NCI-H146 treated with DMSO at 0.1 percent for 48 hours (cell line): Measurements from ENCODE around the gene PET100.
A peak's percentile ranks its signal among the peaks of the same experiment; 100 is the strongest.

Source experiments
- DNase-seq: peaks from one replicate; lab custom pipeline; 2025; ENCODE audit not compliant: unreplicated experiment; lab: John Stamatoyannopoulos, UW

Gene PET100, protein sequence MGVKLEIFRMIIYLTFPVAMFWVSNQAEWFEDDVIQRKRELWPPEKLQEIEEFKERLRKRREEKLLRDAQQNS

DNA sequence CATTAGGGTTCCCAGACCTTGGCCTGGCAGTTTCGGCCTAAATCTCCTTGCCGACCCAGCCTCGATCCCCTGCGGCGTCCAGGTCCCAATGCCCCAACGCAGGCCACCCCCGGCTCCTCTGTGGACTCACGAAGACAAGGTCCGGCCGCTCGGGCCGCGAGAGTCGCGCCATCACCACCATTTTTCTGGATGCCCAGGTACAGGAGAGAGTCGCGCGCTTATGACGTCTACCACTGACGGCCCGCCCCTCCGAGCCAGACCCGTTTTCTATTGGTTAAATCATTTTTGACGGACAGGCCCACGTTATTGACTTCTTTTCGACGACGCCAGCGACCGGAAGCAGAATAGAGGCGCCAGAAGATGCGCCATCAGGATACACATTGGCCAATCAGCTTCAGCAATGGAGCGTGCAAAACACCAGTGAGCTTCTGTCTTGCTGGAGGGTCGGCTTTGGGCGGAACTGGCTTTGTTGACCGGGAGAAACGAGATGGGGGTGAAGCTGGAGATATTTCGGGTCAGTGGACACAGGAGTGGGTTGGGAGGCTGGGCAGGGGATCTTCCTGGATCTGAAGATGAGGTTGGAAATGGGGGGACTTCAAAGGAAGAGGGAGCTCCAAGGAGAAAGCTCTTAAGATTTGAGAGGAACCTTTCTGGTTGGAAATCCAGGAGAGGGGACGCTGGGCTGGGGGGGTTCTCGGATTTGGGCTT is at the start of gene PET100, which contains the start of gene XAB2:
TSS of gene PET100 (plus strand) at position 447 of the 708 bp plus-strand sequence. CDS start at position 488, 41 bp downstream.
TSS of gene XAB2 (minus strand) at position 199 of the 708 bp plus-strand sequence. CDS start at position 181, 18 bp downstream.
- DNase-seq = peak; percentile 94

DNA sequence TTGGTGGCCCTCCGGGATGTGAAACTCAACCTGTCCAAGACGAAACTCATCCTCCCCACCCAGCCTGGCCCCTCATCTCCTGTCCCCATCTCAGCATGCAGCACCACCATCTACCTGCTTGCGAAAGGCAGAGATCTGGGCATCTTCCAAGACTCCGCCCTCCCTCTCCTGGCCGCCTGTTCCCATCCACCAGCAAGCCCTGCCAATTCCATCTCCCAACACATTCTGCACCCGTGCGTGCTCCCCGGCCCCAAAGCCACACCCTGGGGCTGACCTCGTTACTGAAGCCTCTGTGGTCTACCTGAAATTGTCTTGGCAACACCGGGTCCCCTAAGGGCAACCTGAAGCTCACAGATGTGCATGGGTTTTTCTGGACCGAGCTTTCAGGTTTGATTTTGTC is 47.1 kb upstream of the PET100 start:
- no peak for DNase-seq

DNA sequence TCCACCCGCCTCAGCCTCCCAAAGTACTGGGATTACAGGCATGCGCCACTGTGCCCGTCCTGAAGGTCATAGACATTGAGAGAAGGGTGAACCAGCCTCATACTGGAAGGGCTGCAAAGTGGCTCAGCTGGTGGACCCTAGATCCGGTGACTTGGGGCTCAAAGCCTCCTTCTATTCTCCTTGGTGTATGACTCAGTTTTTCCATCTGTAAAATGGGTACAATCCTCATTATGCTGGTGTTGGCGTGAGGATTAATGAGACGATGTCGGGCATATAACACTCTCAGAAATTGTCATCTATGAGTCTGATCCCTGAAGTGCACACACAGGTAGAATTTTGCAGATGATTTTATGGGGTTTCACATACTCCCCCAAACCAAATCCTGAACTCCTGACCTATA is 39.8 kb upstream of the PET100 start:
- no peak for DNase-seq

DNA sequence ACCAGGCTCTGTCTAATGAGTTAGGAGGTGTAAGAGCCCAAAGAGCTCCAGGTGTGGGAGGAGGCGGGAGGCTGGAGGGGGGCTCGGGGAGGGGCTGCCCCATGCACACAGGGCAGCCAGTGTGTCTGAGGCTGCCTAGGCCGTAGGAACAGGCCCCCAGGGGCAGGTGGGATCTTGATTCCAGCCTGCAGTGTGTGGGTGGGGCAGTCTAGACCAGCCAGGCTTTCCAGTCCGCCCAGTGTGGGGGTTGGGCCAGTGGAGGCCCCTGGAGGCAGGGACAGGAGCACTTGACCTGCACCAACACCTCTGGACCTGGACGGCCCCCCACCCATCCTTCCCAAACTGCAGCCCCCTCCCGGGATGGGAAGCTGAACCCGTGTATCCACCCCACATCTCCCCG is 39.3 kb upstream of the PET100 start:
- no peak for DNase-seq

DNA sequence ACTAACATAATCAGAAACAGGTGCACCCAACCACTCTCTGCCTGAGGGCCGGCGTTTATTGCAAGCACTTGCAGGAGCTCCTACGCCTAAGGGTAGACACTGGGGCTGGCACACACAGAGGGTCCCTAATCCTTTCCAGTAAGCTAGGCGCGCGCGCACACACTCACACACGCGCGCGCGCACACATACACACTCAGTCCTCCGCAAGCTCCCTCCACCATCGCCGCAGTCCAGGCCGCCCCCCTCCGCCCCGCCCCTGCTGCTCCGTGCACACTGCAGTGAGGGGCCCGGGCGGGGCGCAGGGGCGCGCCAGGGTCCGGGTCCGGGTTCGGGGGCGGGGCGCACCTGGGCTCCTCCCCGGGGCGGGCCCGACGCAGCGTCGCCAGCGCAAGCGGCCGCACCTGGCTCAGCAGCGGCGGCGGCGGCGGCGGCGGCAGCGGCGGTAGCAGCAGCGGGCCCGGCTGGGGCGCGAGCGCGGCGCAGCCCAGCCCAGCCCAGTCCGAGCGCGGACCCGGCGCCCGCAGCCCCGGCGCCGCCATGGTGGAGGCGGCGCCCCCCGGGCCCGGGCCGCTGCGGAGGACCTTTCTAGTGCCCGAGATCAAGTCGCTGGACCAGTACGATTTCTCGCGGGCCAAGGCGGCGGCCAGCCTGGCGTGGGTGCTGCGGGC is 34.0 kb upstream of the PET100 start, which contains the start of gene CAMSAP3:
TSS of gene CAMSAP3 (plus strand) at position 398 of the 668 bp plus-strand sequence. CDS start at position 538, 140 bp downstream.
- peak; percentile 58 for DNase-seq

DNA sequence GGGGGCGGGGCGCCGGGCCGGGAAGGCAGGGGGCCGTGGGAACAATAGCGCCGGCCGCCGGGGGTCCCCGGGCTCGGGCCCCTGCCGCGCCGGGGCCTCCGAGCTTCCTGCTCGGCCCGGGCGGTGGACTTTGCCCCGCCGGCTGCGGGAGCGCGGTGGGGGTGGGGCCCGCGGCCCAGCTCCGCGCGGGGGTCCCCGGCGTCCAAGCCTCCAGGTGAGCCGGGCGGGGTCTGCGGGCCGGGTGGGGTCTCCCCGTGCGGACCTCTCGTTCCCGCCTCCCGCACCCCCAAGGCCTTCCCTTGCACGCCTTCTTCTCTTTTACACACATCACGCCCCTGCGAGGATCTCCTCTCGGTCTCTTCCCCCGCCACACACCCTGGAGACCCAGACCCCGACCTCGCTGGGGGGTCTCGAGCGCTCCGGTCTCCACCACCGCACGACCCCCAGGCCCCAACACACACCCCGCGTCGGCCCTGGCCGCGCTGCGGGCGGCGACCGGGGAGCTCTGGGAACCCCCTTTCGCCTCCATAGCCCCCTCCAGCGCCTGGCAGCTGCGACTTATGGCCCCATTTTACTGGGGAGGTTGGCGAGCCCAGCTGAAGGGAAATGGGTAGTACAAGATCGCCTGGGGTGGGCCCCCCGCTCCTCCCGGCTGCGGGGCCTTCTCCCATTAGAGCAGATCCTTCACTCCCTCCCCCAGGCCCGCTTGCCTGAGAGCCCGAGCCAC is 33.2 kb upstream of the PET100 start:
- no peak for DNase-seq

DNA sequence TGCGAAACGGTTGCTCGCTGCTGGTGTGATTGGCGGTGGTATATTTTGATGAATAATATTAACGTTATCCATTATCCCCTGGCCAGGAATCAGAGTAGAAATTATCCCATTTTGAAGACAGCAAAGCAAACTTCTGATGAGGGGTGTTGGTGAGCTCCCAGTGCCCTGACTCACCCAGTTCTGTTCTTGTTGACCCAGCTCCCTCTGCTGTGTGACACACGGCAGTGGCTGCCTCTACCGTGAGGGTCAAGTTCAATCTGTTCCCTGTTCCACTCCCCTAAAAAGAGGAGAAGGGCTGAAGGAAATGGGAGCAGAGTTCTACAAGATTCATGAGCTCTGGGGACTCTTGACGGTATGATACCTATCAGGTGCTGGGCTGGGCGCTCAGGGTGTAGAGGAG is 31.9 kb upstream of the PET100 start:
- DNase-seq = no peak

DNA sequence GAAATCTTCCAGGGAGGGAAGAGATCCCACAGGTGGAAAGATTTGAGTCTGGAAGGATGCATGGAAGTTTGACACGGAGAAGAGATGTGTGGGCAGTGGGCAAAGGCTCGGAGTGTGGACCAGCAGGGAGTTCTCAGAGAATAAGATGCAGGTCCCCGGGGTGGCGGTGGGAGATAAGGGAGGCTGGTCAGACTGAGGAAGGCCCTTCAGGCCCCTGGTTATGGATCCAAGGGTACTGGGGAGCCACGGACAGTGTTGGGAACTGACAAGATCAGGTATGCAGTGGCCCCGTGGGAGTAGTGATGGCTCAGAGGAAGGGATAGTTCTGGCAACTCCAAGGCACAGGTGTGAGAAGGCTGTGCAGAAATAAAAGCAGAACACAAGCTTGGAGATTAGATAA is 31.4 kb upstream of the PET100 start:
- no peak for DNase-seq

DNA sequence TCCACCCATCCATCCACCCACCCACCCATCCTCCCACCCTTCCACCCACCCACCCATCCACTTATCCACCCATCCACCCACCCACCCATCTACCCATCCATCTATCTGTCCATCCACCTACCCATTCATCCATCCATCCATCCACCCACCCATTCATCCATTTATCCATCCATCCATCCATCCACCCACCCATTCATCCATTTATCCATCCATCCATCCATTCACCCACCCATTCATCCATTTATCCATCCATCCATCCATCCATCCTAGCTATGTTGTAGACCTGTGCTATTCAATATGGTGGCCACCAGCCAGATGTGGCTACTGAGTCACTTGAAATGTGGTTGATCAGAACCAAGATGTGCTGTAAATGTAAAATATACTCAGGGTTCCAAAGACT is 28.9 kb upstream of the PET100 start:
- no peak for DNase-seq

DNA sequence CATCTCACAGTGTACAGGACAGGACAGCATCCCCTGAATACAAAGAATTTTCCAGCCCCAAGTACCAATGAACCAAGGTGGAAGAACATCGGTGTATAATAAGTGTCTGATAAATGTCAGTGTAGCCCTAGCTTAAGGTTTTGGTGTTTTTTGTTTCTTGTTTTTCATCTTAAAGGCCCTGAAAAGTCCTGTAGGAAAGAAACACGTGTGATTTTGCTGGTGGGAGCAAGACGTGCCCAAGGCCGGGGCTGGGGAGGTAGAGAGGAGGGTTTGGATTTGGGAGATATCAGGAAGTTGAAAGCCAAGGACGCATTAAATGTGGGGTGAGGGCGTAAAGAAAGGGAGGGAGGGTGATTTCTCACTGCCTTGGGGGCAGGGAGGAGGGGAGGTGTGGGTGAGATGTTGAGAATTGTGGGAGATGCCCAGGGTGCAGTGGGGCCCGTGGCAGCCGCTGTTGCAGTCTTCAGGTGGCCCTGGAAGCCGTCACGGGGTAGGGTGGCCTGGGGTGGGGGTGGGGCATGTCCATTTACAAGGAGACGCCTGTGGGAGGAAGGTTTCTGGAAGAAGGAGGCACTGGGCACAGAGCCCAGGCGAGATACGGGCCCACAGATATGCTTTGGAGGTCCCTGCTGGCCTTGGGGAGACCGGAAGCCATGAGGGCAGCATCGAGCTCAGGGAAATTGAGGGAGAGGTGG is 27.2 kb upstream of the PET100 start:
- no peak for DNase-seq

DNA sequence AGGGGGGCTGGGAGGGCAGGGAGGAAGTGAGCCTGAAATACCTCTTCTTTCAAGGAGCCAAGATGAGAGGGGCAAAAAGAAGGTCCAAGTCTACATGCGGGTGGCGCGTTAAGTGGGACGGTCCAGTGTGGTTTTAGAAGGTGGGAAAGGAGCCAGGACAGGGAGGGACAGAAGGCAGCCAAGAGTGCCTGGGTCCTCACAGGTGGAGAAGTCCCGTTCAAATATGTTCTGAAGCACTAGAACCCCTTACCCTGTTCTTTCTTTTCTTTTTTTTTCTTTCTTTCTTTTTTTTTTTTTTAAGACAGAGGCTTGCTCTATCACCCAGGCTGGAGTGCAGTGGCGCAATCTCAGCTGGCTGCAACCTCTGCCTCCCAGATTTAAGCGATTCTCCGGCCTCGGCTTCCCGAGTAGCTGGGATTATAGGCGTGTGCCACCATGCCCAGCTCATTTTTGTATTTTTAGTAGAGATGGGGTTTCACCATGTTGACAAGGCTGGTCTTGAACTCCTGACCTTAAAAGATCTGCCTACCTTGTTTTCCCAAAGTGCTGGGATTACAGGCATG is 26.6 kb upstream of the PET100 start:
- DNase-seq = no peak

DNA sequence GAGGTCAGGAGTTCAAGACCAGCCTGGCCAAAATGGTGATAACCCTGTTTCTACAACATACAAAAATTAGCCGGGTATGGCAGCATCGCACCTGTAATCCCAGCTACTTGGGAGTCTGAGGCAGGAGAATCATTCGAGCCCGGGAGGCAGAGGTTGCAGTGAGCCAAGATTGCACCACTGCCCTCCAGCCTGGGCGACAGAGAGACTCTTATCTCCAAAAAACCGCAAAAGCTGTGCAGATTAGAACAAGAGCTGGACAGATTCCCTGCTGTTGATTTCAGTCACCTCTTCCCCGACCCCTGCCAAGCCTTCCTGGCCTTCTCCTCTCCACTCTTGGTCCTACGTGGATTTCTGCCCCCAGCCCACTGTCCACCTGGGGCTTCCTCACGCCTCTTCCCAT is 25.7 kb upstream of the PET100 start:
- no peak for DNase-seq

DNA sequence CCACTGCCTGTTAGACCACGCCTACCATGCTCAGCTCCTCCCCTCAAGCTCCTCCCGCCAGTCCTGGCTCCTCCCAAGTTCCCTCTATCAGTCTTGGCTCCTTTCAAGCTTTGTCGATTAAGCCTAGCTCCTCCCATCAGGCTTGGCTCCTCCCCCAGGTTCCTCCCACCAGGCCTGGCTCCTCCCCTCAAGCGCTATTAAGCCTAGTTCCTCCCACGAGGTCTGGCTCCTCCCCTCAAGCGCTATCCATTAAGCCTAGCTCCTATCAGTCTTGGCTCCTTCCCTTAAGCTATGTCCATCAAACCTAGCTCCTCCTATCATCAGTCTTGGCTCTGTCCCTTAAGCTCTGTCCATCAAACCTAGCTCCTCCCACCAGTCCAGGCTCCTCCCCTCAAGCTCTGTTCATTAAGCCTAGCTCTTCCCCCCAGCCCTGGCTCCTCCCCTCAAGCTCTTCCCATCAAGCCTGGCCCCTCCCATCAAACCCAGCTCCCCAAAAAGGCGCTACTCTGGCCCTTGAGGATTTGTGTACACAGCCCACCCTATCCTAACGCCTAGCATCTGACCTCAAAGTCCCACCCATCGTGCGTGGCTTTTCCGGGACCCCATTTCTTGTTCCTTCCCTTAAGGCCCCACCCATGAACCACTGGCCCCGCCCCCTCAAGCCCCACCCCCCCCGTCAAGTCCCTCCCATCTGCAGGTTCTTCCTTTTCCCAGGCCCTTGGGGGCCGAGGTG is 23.9 kb upstream of the PET100 start:
- DNase-seq = no peak

DNA sequence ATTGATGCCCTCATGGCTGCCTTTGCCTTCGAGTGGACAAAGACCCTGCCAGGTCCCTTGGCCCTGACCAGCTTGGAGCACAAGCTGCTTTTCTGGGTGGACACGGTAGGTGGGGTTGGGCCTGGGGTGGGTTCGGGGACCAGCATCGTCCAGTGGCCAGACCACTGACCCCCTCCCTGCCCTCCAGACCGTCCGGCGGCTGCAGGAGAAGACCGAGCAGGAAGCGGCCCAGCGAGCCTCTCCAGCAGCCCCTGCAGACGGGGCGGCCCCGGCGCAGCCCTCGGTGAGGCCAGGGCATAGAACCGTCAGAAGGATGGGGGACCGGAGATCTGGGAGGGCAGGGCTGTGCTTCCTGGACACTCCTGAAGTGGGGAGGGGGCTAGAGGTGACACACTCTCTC is 23.3 kb upstream of the PET100 start:
- DNase-seq = no peak

DNA sequence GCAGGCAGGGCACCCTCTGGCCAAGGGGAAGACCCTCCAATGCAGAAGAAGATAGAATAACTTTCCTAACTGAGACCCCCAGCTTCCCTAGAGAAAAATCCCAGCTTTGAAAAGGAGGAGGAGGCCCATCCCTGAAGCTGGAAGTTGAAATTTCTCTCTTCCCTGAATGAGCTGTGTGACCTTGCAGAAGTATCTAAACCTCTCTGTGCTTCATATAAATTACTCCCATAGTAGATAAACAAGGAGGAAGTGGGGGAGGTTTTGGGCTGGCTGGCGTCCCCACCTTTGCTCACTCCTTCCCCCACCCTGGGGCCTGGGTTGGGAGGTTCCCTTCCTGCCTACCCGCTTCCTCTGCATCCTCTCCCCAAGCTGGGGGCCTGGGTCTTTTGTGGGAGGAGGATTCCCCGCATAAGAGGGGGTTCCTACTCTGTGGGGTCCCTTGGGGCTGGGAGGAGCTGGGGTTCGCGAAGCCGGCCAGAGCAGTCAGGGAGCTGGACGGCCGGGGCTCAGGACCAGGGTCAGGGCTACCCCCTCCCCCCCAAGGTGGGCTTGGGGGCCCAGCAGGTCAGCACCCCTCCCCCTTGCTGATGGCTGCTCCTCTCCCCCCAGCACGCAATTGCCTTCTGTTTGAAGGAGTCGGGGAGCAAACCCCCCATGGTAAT is 22.2 kb upstream of the PET100 start:
- DNase-seq = no peak

DNA sequence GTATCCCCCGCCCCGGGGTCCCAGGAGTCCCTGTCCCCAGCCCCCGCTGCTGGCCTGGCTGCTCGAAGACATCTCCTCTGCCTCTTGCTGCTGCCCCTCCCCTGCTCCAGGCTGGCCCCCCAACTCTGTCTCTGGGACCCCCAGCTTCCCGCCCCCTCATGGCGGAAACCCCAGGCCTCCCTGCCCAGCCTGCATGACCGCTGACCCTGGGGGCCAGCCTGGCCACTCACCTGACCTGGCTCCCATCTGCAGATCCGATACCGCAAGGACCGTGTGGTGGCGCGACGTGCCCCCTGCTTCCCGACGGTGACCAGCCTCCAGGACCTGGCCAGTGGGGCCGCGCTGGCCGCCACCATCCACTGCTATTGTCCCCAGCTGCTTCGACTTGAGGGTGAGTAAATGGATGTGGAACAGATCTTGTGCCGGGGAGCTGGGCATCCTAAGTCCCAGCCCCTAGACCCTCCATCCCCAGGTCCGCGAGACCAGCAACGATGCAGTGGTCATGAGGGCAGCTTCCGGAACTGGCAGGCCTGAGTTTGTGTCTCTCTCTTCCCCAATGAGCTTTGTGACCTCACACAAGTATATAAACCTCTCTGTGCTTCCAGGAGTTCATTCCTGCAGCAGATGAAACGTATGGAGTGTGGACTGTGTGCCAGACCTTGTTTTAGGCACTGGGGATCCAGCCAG is 21.6 kb upstream of the PET100 start:
- DNase-seq = no peak

DNA sequence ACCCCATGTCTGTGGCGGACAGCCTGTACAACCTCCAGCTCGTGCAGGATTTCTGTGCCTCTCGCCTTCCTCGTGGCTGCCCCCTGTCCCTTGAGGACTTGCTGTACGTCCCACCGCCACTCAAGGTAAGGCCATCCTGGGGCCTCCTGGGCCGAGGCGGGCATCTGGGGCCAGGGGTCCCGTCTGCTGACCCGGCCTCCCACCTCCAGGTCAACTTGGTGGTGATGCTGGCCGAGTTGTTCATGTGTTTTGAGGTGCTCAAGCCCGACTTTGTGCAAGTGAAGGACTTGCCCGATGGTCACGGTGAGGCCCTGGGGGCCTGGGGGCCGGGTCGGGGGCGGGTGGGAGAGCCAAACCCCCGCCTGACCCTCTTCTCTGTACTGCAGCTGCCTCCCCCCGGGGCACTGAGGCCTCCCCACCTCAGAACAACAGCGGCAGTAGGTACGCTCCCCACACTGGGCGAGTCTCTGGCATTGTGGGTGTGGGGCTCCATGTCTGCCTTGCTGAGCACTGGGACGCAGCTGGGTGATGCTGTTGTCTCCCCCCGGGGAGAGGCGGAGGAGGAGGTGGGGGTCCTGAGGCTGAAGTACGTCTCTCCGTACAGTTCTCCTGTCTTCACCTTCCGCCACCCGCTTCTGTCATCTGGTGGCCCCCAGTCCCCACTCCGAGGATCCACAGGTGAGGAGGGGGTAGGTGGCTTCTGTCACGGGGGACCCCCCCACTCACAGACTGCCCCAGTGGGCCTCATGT is 18.9 kb upstream of the PET100 start:
- DNase-seq = no peak

DNA sequence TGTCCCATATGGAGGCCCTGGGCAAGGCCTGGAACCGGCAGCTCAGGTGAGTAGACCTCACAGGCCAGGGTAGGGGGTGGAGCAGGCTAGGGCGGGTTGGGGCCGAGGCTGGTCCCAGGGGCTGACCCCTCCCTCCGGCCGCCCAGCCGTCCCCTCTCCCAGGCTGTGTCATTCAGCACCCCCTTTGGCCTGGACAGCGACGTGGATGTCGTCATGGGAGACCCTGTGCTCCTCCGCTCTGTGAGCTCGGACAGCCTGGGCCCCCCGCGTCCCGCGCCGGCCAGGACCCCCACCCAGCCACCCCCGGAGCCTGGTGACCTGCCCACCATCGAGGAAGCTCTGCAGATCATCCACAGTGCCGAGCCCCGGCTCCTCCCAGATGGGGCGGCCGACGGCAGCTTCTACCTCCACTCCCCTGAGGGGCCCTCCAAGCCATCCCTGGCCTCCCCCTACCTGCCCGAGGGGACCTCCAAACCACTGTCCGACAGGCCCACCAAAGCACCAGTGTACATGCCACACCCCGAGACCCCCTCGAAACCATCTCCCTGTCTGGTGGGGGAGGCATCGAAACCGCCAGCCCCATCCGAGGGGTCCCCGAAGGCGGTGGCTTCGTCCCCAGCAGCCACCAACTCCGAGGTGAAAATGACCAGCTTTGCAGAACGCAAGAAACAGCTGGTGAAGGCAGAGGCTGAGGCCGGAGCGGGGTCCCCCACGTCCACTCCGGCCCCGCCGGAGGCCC is 17.9 kb upstream of the PET100 start:
- no peak for DNase-seq
